Fibroblast of the aortic adventitia (primary cell): Measurements from ENCODE around the gene RRP15. TPM values are rescaled to one million over a fixed set of nuclear protein-coding genes. Genes with fewer than 3 reads are reported as not detected.

Source experiments
- DNase-seq: peaks from one replicate; pipeline ENCODE4 v3.0.0-alpha.2; 2010; ENCODE audit warnings: low read depth
- H3K4me3 ChIP-seq: 2 replicates; pipeline ENCODE4 v1.5.1; 2011; ENCODE audit warnings: low read depth, mild to moderate bottlenecking, control low read depth, low read length, moderate library complexity
- CTCF ChIP-seq: IDR thresholded peaks from 2 replicates; pipeline ENCODE4 v1.5.1; 2011; ENCODE audit warnings: mild to moderate bottlenecking, low read length, control low read depth, inconsistent platforms; ENCODE audit not compliant: insufficient read depth
- total RNA-seq: library from RNA; depleted of rRNA; stranded (reverse); fragments of >200 nt; gene quantifications from 2 replicates; pipeline ENCODE4 v1.2.3, GENCODE V29; 2012; ENCODE audit warnings: low replicate concordance

RRP15 gene
- total RNA-seq, 1 donor: 10.0 TPM

DNA sequence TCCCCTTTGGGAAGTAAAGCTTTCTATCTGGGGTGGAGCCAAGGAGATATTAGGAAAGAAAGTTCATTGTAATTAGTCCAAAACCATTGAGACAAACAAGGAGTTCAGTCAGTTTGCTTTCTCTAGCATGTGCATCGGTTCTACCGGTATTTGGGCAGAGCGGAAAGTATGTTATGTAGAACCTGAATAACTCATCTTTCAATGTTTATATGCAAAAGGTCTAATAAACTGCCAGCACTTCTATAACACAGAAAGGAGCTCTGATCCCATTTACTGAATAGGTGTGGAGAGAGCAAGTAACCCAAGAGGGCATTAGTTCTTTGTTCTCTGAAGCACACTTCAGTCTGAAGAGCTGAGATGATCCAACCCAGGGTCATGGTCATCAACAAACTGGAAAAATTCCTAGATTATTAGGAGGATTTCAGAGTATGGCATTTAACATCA is 63.6 kb downstream of the RRP15 start:
- peak overlapping the region; percentile 82 for H3K4me3 ChIP-seq
- TF ChIP-seq CTCF: no peak
- no peak for DNase-seq

GRCh38 chr1:218349348-218350034 is 64.4 kb downstream of the RRP15 start:
- TF ChIP-seq CTCF: no peak

DNA sequence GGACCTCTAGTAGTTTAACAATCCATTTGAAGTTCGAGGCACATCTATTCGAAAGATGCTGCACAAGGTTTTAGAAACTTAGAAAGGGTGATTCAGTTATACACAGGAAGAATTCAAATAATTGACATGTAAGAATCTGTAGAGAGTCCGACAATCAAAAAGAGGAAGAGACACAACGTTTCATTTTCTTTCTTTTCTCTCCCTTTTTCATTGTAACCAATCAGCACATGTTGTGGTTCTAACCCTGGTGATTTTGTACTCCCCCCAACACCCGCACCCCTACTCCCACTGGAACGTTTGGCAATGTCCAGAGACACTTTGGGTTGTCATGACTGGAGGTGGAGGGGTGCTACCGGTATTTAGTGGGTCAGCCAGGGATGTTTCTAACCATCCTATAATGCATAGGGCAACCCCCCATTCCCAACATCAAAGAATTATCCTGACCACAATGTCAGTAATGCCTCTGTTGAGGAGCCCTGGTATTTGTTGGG is 65.0 kb downstream of the RRP15 start:
- peak overlapping the region; percentile 82 for H3K4me3 ChIP-seq
- no peak for DNase-seq
- TF ChIP-seq CTCF: no peak

More at GRCh38 chr1:218349348-218350034, 64.4 kb downstream of the RRP15 start:
- no peak for DNase-seq
- peak overlapping the region; percentile 82 for H3K4me3 ChIP-seq

DNA sequence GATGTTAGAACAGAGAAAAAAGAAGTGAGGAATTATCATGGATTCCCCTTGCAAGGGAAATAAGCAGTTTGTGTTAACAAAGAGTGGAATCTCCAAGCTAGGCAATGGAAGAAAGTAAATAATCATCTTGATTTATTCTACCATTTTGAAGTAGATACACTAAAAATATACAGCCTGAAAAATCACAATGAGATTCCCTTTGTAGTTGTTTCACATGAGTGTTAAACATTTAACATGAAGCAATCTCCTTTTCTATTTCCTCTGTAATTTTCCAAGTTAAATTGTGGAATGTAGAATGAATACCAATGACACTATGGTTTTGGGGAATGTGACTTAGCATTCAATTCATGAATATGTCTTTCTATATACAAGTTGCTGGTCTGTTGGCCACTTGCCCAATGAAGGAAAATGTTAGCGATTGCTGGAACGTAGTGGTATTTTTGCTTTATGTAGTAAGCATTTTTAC is 65.7 kb downstream of the RRP15 start:
- TF ChIP-seq CTCF: no peak
- peak overlapping the region; percentile 82 for H3K4me3 ChIP-seq
- DNase-seq: peak; percentile 87

GRCh38 chr1:218351391-218352074 is 66.4 kb downstream of the RRP15 start:
- DNase-seq: peak; percentile 94
- peak; percentile 75 for TF ChIP-seq CTCF
- H3K4me3 ChIP-seq: peak overlapping the region; percentile 82

DNA sequence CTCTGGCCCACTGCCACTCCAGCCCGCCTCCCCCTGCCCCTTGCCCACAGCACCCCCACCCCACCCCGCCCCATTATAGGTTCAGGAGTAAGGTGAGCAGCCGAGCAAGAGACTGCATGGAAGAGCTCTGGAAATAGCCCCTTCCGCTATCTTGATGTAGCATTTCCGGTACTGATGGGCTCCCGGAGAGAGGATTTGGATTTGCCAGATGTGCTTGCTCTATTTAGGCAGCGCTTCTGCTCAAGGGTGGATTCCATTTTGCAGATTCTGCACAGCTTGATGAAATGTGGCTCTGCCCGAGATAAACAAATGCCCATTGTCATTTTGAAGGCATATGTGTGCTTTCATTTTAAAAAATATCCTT is 67.0 kb downstream of the RRP15 start:
- peak overlapping the region; percentile 22 for H3K4me3 ChIP-seq
- no peak for DNase-seq
- TF ChIP-seq CTCF: no peak
